HepG2 (cell line): Measurements from ENCODE around the gene DAB1. TPM values are rescaled to one million over a fixed set of nuclear protein-coding genes. Genes with fewer than 3 reads are reported as not detected.
"Not testable (repeated sequence)": the region's sequence is repeated elsewhere in the genome, so short reads cannot be mapped to it uniquely, and the experiment has no call there.

ENCODE experiments used
- ATAC-seq: fragments of 200-7000 bp; cut with Tn5 transposase; 3 replicates; pipeline ENCODE4 v1.9.1; 2020; ENCODE audit warnings: mild to moderate bottlenecking, moderate library complexity
- BruUV-seq: library from RNA; stranded (reverse); fragments of 400-500 nt; replicated peaks from 2 replicates; lab custom pipeline; 2021; lab: Mats Ljungman, UMichigan
- CTCF ChIA-PET: fragments of 300-600 bp; formaldehyde crosslinking; extraction: SDS; loops from one replicate; lab custom pipeline; 2021; ENCODE audit warnings: low total read pairs, inconsistent platforms, low intra/inter-chr PET ratio; lab: Yijun Ruan, JAX
- POLR2A ChIA-PET: fragments of 350-600 bp; sonication (Branson Sonifier 250); formaldehyde crosslinking; loops from one replicate; lab custom pipeline; 2020; ENCODE audit warnings: antibody characterized with exemption, inconsistent platforms; lab: Yijun Ruan, JAX
- DNase-seq: peaks from one replicate; pipeline ENCODE4 v3.0.0-alpha.2; 2015; ENCODE audit warnings: low spot score
- FAIRE-seq: peaks from 3 replicates; lab custom pipeline; 2011; peaks lifted over from hg19 to GRCh38; lab: Jason Lieb, UNC
- H2AFZ ChIP-seq: one replicate; pipeline ENCODE4 v1.6.1; 2011; ENCODE audit warnings: low read length, inconsistent platforms
- H3K27ac ChIP-seq: fragments of 300-600 bp; 3 replicates; pipeline ENCODE4 v1.8.0; 2011; ENCODE audit warnings: mixed run types, mild to moderate bottlenecking, mixed read lengths, low read length, inconsistent platforms; ENCODE audit not compliant: insufficient read depth; ENCODE audit errors: extremely low read length
- H3K27me3 ChIP-seq, 2 experiments: fragments of 200-600 bp in 1 of 2; 2 replicates in 1 of 2; 3 replicates in 1 of 2; pipeline versions ENCODE4 v1.6.0 to v1.8.0; 2011; ENCODE audit warnings: low read length in 2 of 2, mild to moderate bottlenecking in 2 of 2, moderate library complexity in 2 of 2, inconsistent platforms in 1 of 2; ENCODE audit not compliant: insufficient read depth in 2 of 2, control insufficient read depth in 1 of 2
- H3K36me3 ChIP-seq, 2 experiments: fragments of 200-600 bp in 1 of 2; replicated peaks in 1 of 2; 2 replicates in 1 of 2; 3 replicates in 1 of 2; pipeline versions ENCODE4 v1.5.1 to v1.8.0; 2011; ENCODE audit warnings: low read length in 2 of 2, inconsistent platforms in 1 of 2; ENCODE audit not compliant: insufficient read depth in 2 of 2, control insufficient read depth in 1 of 2
- H3K4me1 ChIP-seq: 2 replicates; pipeline ENCODE4 v1.5.1; 2012; ENCODE audit warnings: low read length, inconsistent platforms; ENCODE audit not compliant: insufficient read depth
- H3K4me2 ChIP-seq: 2 replicates; pipeline ENCODE4 v1.6.0; 2011; ENCODE audit warnings: low read depth, low read length, inconsistent platforms
- H3K4me3 ChIP-seq, 3 experiments: fragments of 200-600 bp in 1 of 3; sonication (generic), shearing (Covaris generic) in 1 of 3; replicated peaks in 1 of 3; 2 replicates each; pipeline ENCODE4 v1.5.1; 2011 to 2016; ENCODE audit warnings: low read length in 3 of 3, inconsistent platforms in 2 of 3, low read depth in 2 of 3, mild to moderate bottlenecking in 2 of 3, control low read depth in 1 of 3, mixed read lengths in 1 of 3; ENCODE audit not compliant: insufficient read depth in 1 of 3
- H3K79me2 ChIP-seq: one replicate; pipeline ENCODE4 v1.6.1; 2011; ENCODE audit warnings: low read length, inconsistent platforms; ENCODE audit not compliant: insufficient read depth
- H3K9ac ChIP-seq: 2 replicates; pipeline ENCODE4 v1.6.0; 2011; ENCODE audit warnings: mild to moderate bottlenecking, low read depth, low read length, inconsistent platforms; ENCODE audit not compliant: insufficient read depth
- H3K9me3 ChIP-seq: 2 replicates; pipeline ENCODE4 v1.5.1; 2012; ENCODE audit warnings: mild to moderate bottlenecking, low read length
- H4K20me1 ChIP-seq: 2 replicates; pipeline ENCODE4 v1.6.0; 2011; ENCODE audit warnings: inconsistent platforms, mild to moderate bottlenecking, low read length, moderate library complexity; ENCODE audit not compliant: insufficient read depth
- BRF2 ChIP-seq: sonication (generic); formaldehyde crosslinking; IDR thresholded peaks from 2 replicates; pipeline ENCODE4 v1.8.1; 2022; ENCODE audit warnings: mild to moderate bottlenecking, missing genetic modification reagents
- EZH2 ChIP-seq: conservative IDR thresholded peaks from 2 replicates; pipeline ENCODE4 v1.6.1; 2012; ENCODE audit warnings: mild to moderate bottlenecking, low read depth, low read length, moderate library complexity
- GATAD2A ChIP-seq: IDR thresholded peaks from 2 replicates; pipeline ENCODE4 v1.6.1; 2016
- JDP2 ChIP-seq: sonication (generic); formaldehyde crosslinking; IDR thresholded peaks from 2 replicates; pipeline ENCODE4 v1.8.1; 2022; ENCODE audit warnings: missing genetic modification reagents, borderline replicate concordance
- THAP7 ChIP-seq: sonication (generic); formaldehyde crosslinking; IDR thresholded peaks from 2 replicates; pipeline ENCODE4 v1.8.1; 2023; ENCODE audit warnings: mild to moderate bottlenecking, missing genetic modification reagents
- ZFAT ChIP-seq: sonication (generic); formaldehyde crosslinking; conservative IDR thresholded peaks from 2 replicates; pipeline ENCODE4 v1.8.1; 2023; ENCODE audit warnings: missing genetic modification reagents, inconsistent platforms
- ZNF234 ChIP-seq: sonication (generic); formaldehyde crosslinking; conservative IDR thresholded peaks from 2 replicates; pipeline ENCODE4 v1.5.1; 2020; ENCODE audit warnings: mild to moderate bottlenecking, missing genetic modification reagents
- ZXDC ChIP-seq: sonication (generic); formaldehyde crosslinking; IDR thresholded peaks from 2 replicates; pipeline ENCODE4 v1.5.0; 2020; ENCODE audit warnings: mild to moderate bottlenecking, missing genetic modification reagents
- WGBS: methylation state at CpG from one replicate; pipeline ENCODE4 v1.1.6; 2017; ENCODE audit warnings: low lambda C conversion rate; 5-methylcytosine and 5-hydroxymethylcytosine counted together
- in situ Hi-C: cut with HindIII; loops from 2 replicates; pipeline ENCODE4 v1.10.0; 2017; ENCODE audit warnings: low pct_unique_long_range_greater_than_20kb; ENCODE audit not compliant: extremely low pct_ligation_motif_present
- intact Hi-C: fragments of 100-400 bp; cut with micrococcal nuclease; formaldehyde crosslinking; loops from one replicate; pipeline ENCODE4 v1.10.0; 2022; ENCODE audit not compliant: unreplicated experiment
- polyA plus RNA-seq, 8 experiments: library from polyadenylated mRNA; depleted of rRNA in 3 of 8; stranded (reverse) in 7 of 8; unstranded in 1 of 8; fragments of >200 nt; fragmentation: Illumina TruSeq in 4 of 8; extraction: Trizol in 4 of 8; gene quantifications; 2 replicates each; pipeline versions ENCODE4 v1.2.1 to v1.2.3, GENCODE V29; 2011 to 2016; ENCODE audit warnings: low read depth in 4 of 8, missing spikeins in 1 of 8, mixed read lengths in 1 of 8; ENCODE audit not compliant: insufficient read depth in 1 of 8
- total RNA-seq, 5 experiments: library from RNA; depleted of rRNA; stranded (reverse); fragments of >200 nt; fragmentation: Illumina TruSeq; extraction: Trizol; gene quantifications; 2 replicates each; pipeline ENCODE4 v1.2.3, GENCODE V29; 2016; ENCODE audit warnings: low read depth in 1 of 5

The DAB1 gene
- total and polyA plus RNA-seq, 2 of the 13 experiments (the other 11 are each of a cell fraction or from before 2014, with no cell fraction given) = 0.04 to 0.13 TPM

- no peak for TF ChIP-seq GATAD2A (CRISPR knock-in tag)
- no peak for TF ChIP-seq JDP2 (CRISPR knock-in tag)
- TF ChIP-seq ZFAT (CRISPR knock-in tag) = no peak
- no peak for TF ChIP-seq EZH2
- TF ChIP-seq BRF2 = no peak
- no peak for TF ChIP-seq ZNF234 (CRISPR knock-in tag)
- TF ChIP-seq THAP7 (CRISPR knock-in tag) = no peak
- no peak for TF ChIP-seq ZXDC
These were observed 335.2 kb downstream of the DAB1 start (continued) for GRCh38 chr1:57088653-57089052.

- POLR2A ChIA-PET, H3K4me3 ChIP-seq, ATAC-seq, DNase-seq, H3K9me3 ChIP-seq, H3K9ac ChIP-seq, H4K20me1 ChIP-seq, FAIRE-seq, intact Hi-C loops, H3K4me1 ChIP-seq, H3K36me3 ChIP-seq, in situ Hi-C loops, BruUV-seq, H3K79me2 ChIP-seq, H3K4me2 ChIP-seq, H2AFZ ChIP-seq, H3K27ac ChIP-seq, H3K27me3 ChIP-seq, CTCF ChIA-PET: not testable (repeated sequence)
- 73% methylated on average over 1 of the region's 3 CpGs for WGBS
These were observed 336.2 kb downstream of the DAB1 start for GRCh38 chr1:57087660-57088059.
